Measurements from ENCODE around the gene WDR6.

DNA sequence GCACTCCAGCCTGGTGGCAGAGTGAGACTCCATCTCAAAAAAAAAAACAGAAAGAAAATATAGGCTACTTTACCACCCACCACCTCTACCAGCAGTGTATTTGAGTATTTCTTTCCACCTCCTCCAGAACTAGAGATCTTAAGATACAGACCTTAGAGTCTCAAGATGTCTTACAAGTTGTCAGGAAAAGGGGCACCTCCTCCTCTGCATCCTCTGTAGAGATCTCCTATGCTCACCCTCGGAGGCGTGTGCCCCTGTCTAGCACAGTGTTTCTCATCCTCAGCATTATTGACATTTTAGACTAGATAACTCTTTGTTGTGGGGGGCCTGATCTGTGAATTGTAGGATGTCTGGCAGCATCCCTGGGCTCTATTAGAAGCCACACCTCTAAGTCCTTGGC is 44.9 kb upstream of the WDR6 start:
- TF ChIP-seq, protein P1, sequence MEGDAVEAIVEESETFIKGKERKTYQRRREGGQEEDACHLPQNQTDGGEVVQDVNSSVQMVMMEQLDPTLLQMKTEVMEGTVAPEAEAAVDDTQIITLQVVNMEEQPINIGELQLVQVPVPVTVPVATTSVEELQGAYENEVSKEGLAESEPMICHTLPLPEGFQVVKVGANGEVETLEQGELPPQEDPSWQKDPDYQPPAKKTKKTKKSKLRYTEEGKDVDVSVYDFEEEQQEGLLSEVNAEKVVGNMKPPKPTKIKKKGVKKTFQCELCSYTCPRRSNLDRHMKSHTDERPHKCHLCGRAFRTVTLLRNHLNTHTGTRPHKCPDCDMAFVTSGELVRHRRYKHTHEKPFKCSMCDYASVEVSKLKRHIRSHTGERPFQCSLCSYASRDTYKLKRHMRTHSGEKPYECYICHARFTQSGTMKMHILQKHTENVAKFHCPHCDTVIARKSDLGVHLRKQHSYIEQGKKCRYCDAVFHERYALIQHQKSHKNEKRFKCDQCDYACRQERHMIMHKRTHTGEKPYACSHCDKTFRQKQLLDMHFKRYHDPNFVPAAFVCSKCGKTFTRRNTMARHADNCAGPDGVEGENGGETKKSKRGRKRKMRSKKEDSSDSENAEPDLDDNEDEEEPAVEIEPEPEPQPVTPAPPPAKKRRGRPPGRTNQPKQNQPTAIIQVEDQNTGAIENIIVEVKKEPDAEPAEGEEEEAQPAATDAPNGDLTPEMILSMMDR (conservative IDR thresholded peaks at IDR 0.05; ENCODE audit: low read depth, low read length): no peak
- TF ChIP-seq EZH2 (IDR thresholded peaks at IDR 0.05; ENCODE audit: borderline replicate concordance, low read depth, low read length, poor library complexity, severe bottlenecking): no peak

Data from A673 (cell line).